ENCODE results near the gene ZNF593. TPM values are rescaled to one million over a fixed set of nuclear protein-coding genes. Genes with fewer than 3 reads are reported as not detected.

ZNF593 gene
- total and polyA plus RNA-seq, 2 experiments from 2014 or later, result 26.2 to 108 TPM

- Histone ChIP-seq H4K20me1 (replicated peaks; ENCODE audit: insufficient read depth) (no peaks in the 10 kb centered on the region), H3K4me3 (no peak overlapping the region), H3K9me2 (ENCODE audit: insufficient read depth) (no peaks in the 10 kb centered on the region), H2AFZ (no peak overlapping the region), H3K4me1 (ENCODE audit: insufficient read depth) (no peaks in the 10 kb centered on the region), H3F3A (replicated peaks; ENCODE audit: low read depth) (0 out of 2 replicates have a peak, but pooled peaks cover 4% of the 10 kb centered on the region), H3K79me2 (replicated peaks; ENCODE audit: insufficient read depth) (no peaks in the 10 kb centered on the region), H3K4me2 (no peak overlapping the region), H3K27ac (ENCODE audit: low read depth) (no peak overlapping the region), H3K27me3 (ENCODE audit: insufficient read depth) (no peaks in the 10 kb centered on the region), H3K36me3 (ENCODE audit: insufficient read depth) (no peaks in the 10 kb centered on the region)
- Mint-ChIP-seq H3K27ac (no peak overlapping the region), H3K9me3 (no peaks in the 10 kb centered on the region; the same call in 2 of the 3 replicates), H3K4me1 (peaks cover 17% of the 10 kb centered on the region), H3K4me3 (no peak overlapping the region), H3K27me3 (ENCODE audit: insufficient read depth, low read depth, poor library complexity) (peaks cover 12% of the 10 kb centered on the region), H3K36me3 (ENCODE audit: low read depth) (peaks cover 5% of the 10 kb centered on the region; the same call in 1 of the 3 replicates)
- ATAC-seq (no peak), DNase-seq (ENCODE audit: low spot score) (no peak)
- TF ChIP-seq ETS1 (IDR thresholded peaks at IDR 0.05), result no peak
- no peak for TF ChIP-seq EZH2 (IDR thresholded peaks at IDR 0.05; ENCODE audit: low read depth, unreplicated experiment)
- no peak for TF ChIP-seq JUNB (IDR thresholded peaks at IDR 0.05; ENCODE audit: unreplicated experiment)
- TF ChIP-seq STAT1 (IDR thresholded peaks at IDR 0.05; ENCODE audit: unreplicated experiment), result no peak
- no peak for TF ChIP-seq POLR2AphosphoS5 (IDR thresholded peaks at IDR 0.05; ENCODE audit: low read depth)
- no peak for TF ChIP-seq EZH2phosphoT487 (IDR thresholded peaks at IDR 0.05; ENCODE audit: unreplicated experiment)
- TF ChIP-seq ZNF462 (CRISPR knock-in tag; IDR thresholded peaks at IDR 0.05), result no peak
- no peak for TF ChIP-seq ZNF114 (CRISPR knock-in tag; IDR thresholded peaks at IDR 0.05)
- TF ChIP-seq ZNF331 (CRISPR knock-in tag; IDR thresholded peaks at IDR 0.05; ENCODE audit: low read depth), result no peak
- TF ChIP-seq, protein P1, sequence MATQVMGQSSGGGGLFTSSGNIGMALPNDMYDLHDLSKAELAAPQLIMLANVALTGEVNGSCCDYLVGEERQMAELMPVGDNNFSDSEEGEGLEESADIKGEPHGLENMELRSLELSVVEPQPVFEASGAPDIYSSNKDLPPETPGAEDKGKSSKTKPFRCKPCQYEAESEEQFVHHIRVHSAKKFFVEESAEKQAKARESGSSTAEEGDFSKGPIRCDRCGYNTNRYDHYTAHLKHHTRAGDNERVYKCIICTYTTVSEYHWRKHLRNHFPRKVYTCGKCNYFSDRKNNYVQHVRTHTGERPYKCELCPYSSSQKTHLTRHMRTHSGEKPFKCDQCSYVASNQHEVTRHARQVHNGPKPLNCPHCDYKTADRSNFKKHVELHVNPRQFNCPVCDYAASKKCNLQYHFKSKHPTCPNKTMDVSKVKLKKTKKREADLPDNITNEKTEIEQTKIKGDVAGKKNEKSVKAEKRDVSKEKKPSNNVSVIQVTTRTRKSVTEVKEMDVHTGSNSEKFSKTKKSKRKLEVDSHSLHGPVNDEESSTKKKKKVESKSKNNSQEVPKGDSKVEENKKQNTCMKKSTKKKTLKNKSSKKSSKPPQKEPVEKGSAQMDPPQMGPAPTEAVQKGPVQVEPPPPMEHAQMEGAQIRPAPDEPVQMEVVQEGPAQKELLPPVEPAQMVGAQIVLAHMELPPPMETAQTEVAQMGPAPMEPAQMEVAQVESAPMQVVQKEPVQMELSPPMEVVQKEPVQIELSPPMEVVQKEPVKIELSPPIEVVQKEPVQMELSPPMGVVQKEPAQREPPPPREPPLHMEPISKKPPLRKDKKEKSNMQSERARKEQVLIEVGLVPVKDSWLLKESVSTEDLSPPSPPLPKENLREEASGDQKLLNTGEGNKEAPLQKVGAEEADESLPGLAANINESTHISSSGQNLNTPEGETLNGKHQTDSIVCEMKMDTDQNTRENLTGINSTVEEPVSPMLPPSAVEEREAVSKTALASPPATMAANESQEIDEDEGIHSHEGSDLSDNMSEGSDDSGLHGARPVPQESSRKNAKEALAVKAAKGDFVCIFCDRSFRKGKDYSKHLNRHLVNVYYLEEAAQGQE (IDR thresholded peaks at IDR 0.05; ENCODE audit: unreplicated experiment), result no peak
- no peak for TF ChIP-seq CTCF (conservative IDR thresholded peaks at IDR 0.05; ENCODE audit: low read depth in 2 of 2)
Observed at GRCh38 chr1:26191739-26192138, 22.0 kb downstream of the ZNF593 start.
